ENCODE measurements around the gene AGL. TPM values are rescaled to one million over a fixed set of nuclear protein-coding genes. Genes with fewer than 3 reads are reported as not detected.

AGL gene
- total RNA-seq, 1 donor from 2014 or later: 6.3 TPM

Other genes with a start within 250 kb of the AGL start
- 22.2 and 30.3 TPM in 2 replicates for gene PALMD, start 204.2 kb upstream of the AGL start, total RNA-seq
- gene FRRS1, start 83.7 kb upstream of the AGL start, total RNA-seq: 0.20 and 1.7 TPM in 2 replicates
- gene SLC35A3, start 119.6 kb downstream of the AGL start, total RNA-seq: 11.6 and 18.7 TPM in 2 replicates